Activated CD4-positive, alpha-beta memory T cell treated with anti-CD3 and anti-CD28 coated beads for 36 hours (primary cell): Measurements from ENCODE around the gene CEMIP2. TPM values are rescaled to one million over a fixed set of nuclear protein-coding genes. Genes with fewer than 3 reads are reported as not detected.

Experiments
- CTCF ChIA-PET: fragments of 350-600 bp; sonication (Branson Sonifier 250); formaldehyde crosslinking; loops from one replicate; lab custom pipeline; 2021; ENCODE audit warnings: antibody characterized with exemption, inconsistent platforms; lab: Charles Lee
- POLR2A ChIA-PET: fragments of 350-600 bp; sonication (Branson Sonifier 250); formaldehyde crosslinking; loops from one replicate; lab custom pipeline; 2021; ENCODE audit warnings: antibody characterized with exemption; lab: Charles Lee
- DNase-seq: peaks from one replicate; pipeline ENCODE4 v3.0.0-alpha.2; 2020
- H3K27ac Mint-ChIP-seq: one replicate; pipeline ENCODE4 v1.8.0; 2021; ENCODE audit warnings: mixed read lengths
- H3K27me3 Mint-ChIP-seq: one replicate; pipeline ENCODE4 v1.8.0; 2021; ENCODE audit warnings: mixed read lengths
- H3K36me3 Mint-ChIP-seq: one replicate; pipeline ENCODE4 v1.8.0; 2021; ENCODE audit warnings: mixed read lengths
- H3K4me1 Mint-ChIP-seq: one replicate; pipeline ENCODE4 v1.8.0; 2021; ENCODE audit warnings: low read depth, mixed read lengths
- H3K4me3 Mint-ChIP-seq: one replicate; pipeline ENCODE4 v1.8.0; 2021; ENCODE audit warnings: mild to moderate bottlenecking, mixed read lengths
- H3K9me3 Mint-ChIP-seq: one replicate; pipeline ENCODE4 v1.8.0; 2021; ENCODE audit warnings: mixed read lengths
- intact Hi-C: fragments of 100-400 bp; cut with micrococcal nuclease; formaldehyde crosslinking; loops from one replicate; pipeline ENCODE4 v1.15.1; 2023
- total RNA-seq, 2 experiments: library from RNA; stranded (reverse); gene quantifications; one replicate each; pipeline ENCODE4 v1.2.3, GENCODE V29; 2021

CEMIP2 gene
- total RNA-seq, 2 experiments from 2014 or later = 56.5 to 70.1 TPM

- H3K36me3 Mint-ChIP-seq = no peaks in the 10 kb centered on the region
- peaks cover 25% of the 10 kb centered on the region for H3K4me1 Mint-ChIP-seq
- DNase-seq = no peak
- H3K27me3 Mint-ChIP-seq = no peaks in the 10 kb centered on the region
- intact Hi-C loops = loop anchor here (2.0 to 5.0 kb wide), 2 partner anchors 47 to 144 kb away; no protein-coding TSS in a partner anchor
- no peaks in the 10 kb centered on the region for H3K9me3 Mint-ChIP-seq
- CTCF ChIA-PET = interaction anchor here (1.1 to 1.2 kb wide), 2 partner anchors 33 to 36 kb away, joined by 3 read pairs; no protein-coding TSS in a partner anchor
- POLR2A ChIA-PET = interaction anchor here (1.4 kb wide), 1 partner anchor 129 kb away, joined by 8 read pairs; no protein-coding TSS in a partner anchor
- no peak overlapping the region for H3K4me3 Mint-ChIP-seq
- H3K27ac Mint-ChIP-seq = no peak overlapping the region
Observed at GRCh38 chr9:71637926-71638325, 130.4 kb downstream of the CEMIP2 start.

- Mint-ChIP-seq H3K36me3 (no peaks in the 10 kb centered on the region), H3K4me3 (no peak overlapping the region), H3K27me3 (no peaks in the 10 kb centered on the region), H3K4me1 (peaks cover 25% of the 10 kb centered on the region), H3K27ac (no peak overlapping the region), H3K9me3 (no peaks in the 10 kb centered on the region)
- intact Hi-C loops = loop anchor here (5.0 kb wide), 1 partner anchor 145 kb away; no protein-coding TSS in a partner anchor
- POLR2A ChIA-PET = no interaction called here
- DNase-seq = no peak
- CTCF ChIA-PET = interaction anchor here (1.2 kb wide), 1 partner anchor 32 kb away, joined by 3 read pairs; no protein-coding TSS in a partner anchor
Observed at GRCh38 chr9:71637375-71637774, 130.9 kb downstream of the CEMIP2 start.

- Mint-ChIP-seq H3K36me3 (no peaks in the 10 kb centered on the region), H3K4me3 (no peak overlapping the region), H3K27ac (no peak overlapping the region), H3K27me3 (no peaks in the 10 kb centered on the region), H3K9me3 (no peaks in the 10 kb centered on the region), H3K4me1 (peaks cover 25% of the 10 kb centered on the region)
- no peak for DNase-seq
- CTCF ChIA-PET = no interaction called here
- POLR2A ChIA-PET = no interaction called here
- intact Hi-C loops = loop anchor here (5.0 kb wide), 1 partner anchor 146 kb away; no protein-coding TSS in a partner anchor
Observed at GRCh38 chr9:71636143-71636839, 132.0 kb downstream of the CEMIP2 start.

- Mint-ChIP-seq H3K27me3 (no peaks in the 10 kb centered on the region), H3K27ac (no peak overlapping the region), H3K36me3 (no peaks in the 10 kb centered on the region), H3K9me3 (no peaks in the 10 kb centered on the region), H3K4me3 (no peak overlapping the region), H3K4me1 (peaks cover 19% of the 10 kb centered on the region)
- ChIA-PET POLR2A (no interaction called here), CTCF (no interaction called here)
- no peak for DNase-seq
- intact Hi-C loops = loop anchor here (5.0 kb wide), 1 partner anchor 148 kb away; no protein-coding TSS in a partner anchor
Observed at GRCh38 chr9:71634752-71635151, 133.6 kb downstream of the CEMIP2 start.

Other genes starting within 250 kb of the CEMIP2 start
- gene ABHD17B, start 142.7 kb upstream of the CEMIP2 start, total RNA-seq = 10 to 100 TPM; 11.4 to 11.7 TPM
- gene C9orf85, start 143.1 kb upstream of the CEMIP2 start, total RNA-seq = 1 to 10 TPM; 7.3 to 7.5 TPM